A549 treated with AZD2906 at 1 μM for 4 hours (cell line): Measurements from ENCODE around the gene EMCN. TPM values are rescaled to one million over a fixed set of nuclear protein-coding genes. Genes with fewer than 3 reads are reported as not detected.

ENCODE experiments used
- total RNA-seq: library from RNA; stranded (reverse); fragments of 200-300 nt; extraction: Qiagen RNA extraction; gene quantifications from 5 replicates; pipeline ENCODE4 v1.2.3, GENCODE V29; 2022

The EMCN gene
- total RNA-seq: not detected in 5 replicates

GRCh38 chr4:100517864-100518341 is at the start of gene EMCN:
Gene EMCN, minus strand, starts transcription at chr4:100518022. Its CDS starts 108 bp downstream, at chr4:100517914.

